B cell (primary cell): ENCODE measurements around the gene TLR2.

Experiments
- CTCF ChIP-seq: fragments of 200-600 bp; IDR thresholded peaks from one replicate; pipeline ENCODE4 v1.8.0; 2022; ENCODE audit warnings: antibody characterized with exemption, mild to moderate bottlenecking
- EZH2 ChIP-seq: IDR thresholded peaks from 2 replicates; pipeline ENCODE4 v1.6.1; 2012; ENCODE audit warnings: borderline replicate concordance, low read depth, mild to moderate bottlenecking, moderate library complexity, low read length; ENCODE audit not compliant: insufficient read depth, poor library complexity, severe bottlenecking

DNA sequence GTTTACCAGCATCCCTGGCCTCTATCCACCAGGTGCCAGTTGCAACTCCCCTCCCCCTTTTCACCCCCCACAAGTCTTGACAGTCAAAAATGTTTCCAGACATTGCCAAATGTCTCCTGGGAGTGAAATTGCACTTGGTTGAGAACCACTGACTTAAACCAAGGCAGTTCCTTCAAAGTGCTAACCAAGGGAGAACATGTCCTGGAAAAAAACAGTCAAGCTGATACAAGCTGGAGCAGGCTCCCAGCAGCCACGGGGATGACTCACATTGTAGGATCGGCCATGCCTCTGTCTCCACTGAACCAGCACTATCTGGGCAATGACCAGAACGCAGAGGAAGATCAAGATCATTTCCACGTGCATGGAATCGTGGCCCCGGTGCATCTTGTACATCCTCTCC, 64.3 kb downstream of the TLR2 start:
- TF ChIP-seq CTCF, result no peak
- no peak for TF ChIP-seq EZH2
